SK-N-SH treated with all-trans-retinoic acid at 6 μM for 48 hours (cell line): ENCODE data around the gene PIM2.

Experiments
- POU6F1 ChIP-seq: fragments of 250-450 bp; sonication (Bioruptor Pico); IDR thresholded peaks from 2 replicates; pipeline ENCODE4 v1.8.0; 2021; ENCODE audit warnings: low read depth, mild to moderate bottlenecking, moderate library complexity, borderline replicate concordance
- ZFP3 ChIP-seq: fragments of 250-450 bp; sonication (Bioruptor Pico); IDR thresholded peaks from 2 replicates; pipeline ENCODE4 v1.5.0; 2020; ENCODE audit warnings: mild to moderate bottlenecking, moderate library complexity

DNA sequence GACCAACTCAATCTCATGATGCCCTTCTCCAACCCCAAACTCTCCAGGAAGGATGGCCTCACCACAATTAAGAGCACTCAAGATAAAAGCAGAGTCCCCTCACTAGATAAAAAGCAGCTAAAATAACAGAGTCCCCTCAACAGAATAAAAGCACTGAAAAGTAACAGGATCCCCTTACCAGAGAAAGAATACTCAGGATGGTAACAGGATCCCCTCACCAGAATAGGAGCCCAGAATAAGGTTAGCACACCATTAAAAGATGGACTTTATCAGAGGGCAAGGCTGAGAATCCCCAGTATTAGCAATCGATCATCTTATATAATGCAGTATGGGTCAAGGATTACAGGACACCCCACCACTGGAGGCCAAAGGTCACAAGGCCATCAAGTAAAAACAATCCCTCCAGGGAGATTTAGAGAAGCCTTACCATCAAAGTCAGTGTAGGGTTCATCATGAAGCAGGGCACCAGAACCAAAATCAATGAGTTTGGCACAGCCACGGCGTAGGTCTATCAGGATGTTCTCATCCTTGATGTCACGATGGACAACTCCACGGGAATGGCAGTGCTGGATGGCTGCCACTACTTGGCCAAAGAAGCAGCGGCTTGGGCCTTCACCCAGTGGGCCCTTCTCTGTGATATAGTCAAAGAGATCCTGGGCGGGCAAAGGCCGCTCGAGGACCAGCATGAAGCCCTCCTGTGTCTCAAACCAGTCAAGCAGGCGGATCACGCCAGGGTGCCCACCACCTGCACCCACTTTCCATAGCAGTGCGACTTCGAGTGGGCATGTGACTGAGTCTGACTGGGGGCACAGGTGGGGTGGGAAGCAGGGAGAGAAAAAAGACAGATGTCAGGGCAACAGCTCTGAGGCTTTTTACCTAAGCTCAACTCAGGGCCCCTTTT is 4.0 kb downstream of the PIM2 start:
- TF ChIP-seq POU6F1 (CRISPR knock-in tag) (no peak), ZFP3 (no peak)
